K562 (cell line): ENCODE data around the gene FFAR1. TPM values are rescaled to one million over a fixed set of nuclear protein-coding genes. Genes with fewer than 3 reads are reported as not detected.

Experiments used
- ATF3 ChIP-seq, 2 experiments: fragments of 450-650 bp in 1 of 2; sonication (generic) in 1 of 2; formaldehyde crosslinking in 1 of 2; IDR thresholded peaks in 1 of 2; conservative IDR thresholded peaks in 1 of 2; 2 replicates each; pipeline versions ENCODE4 v1.6.1 to v1.8.1; 2016 to 2023; ENCODE audit warnings: mild to moderate bottlenecking in 2 of 2, moderate library complexity in 2 of 2, inconsistent platforms in 1 of 2, missing genetic modification reagents in 1 of 2
- BDP1 ChIP-seq: IDR thresholded peaks from 3 replicates; pipeline ENCODE4 v1.6.1; 2011; ENCODE audit not compliant: insufficient read length, insufficient read depth
- ESRRA ChIP-seq: fragments of 450-650 bp; IDR thresholded peaks from 2 replicates; pipeline ENCODE4 v1.6.1; 2014; ENCODE audit warnings: low read depth, mild to moderate bottlenecking, moderate library complexity, borderline replicate concordance
- FOXM1 ChIP-seq, 2 experiments: fragments of 450-650 bp in 1 of 2; sonication (generic) in 1 of 2; formaldehyde crosslinking in 1 of 2; IDR thresholded peaks; 2 replicates each; pipeline versions ENCODE4 v1.6.1 to v1.9.0; 2017 to 2022; ENCODE audit warnings: low read depth in 2 of 2, mild to moderate bottlenecking in 2 of 2, missing genetic modification reagents in 1 of 2, moderate library complexity in 1 of 2
- GABPB1 ChIP-seq: sonication (generic); formaldehyde crosslinking; IDR thresholded peaks from 2 replicates; pipeline ENCODE4 v1.8.0; 2022; ENCODE audit warnings: mild to moderate bottlenecking, missing genetic modification reagents
- HIVEP1 ChIP-seq: fragments of 250-450 bp; sonication (Bioruptor Pico); IDR thresholded peaks from 2 replicates; pipeline ENCODE4 v1.4.0; 2020; ENCODE audit warnings: mild to moderate bottlenecking
- MLX ChIP-seq, 2 experiments: fragments of 450-650 bp in 1 of 2; sonication (generic) in 1 of 2; formaldehyde crosslinking; conservative IDR thresholded peaks; 2 replicates each; pipeline versions ENCODE4 v1.4.0 to v1.8.1; 2020 to 2022; ENCODE audit warnings: mild to moderate bottlenecking in 1 of 2, missing genetic modification reagents in 1 of 2
- PCBP1 ChIP-seq: fragments of 200-400 bp; formaldehyde crosslinking; IDR thresholded peaks from 2 replicates; pipeline ENCODE4 v1.6.1; 2018; ENCODE audit warnings: mild to moderate bottlenecking, low read depth, low read length; ENCODE audit not compliant: poor library complexity, severe bottlenecking
- RBM22 ChIP-seq: fragments of 200-400 bp; formaldehyde crosslinking; IDR thresholded peaks from 2 replicates; pipeline ENCODE4 v1.6.1; 2018; ENCODE audit warnings: low read length, low read depth; ENCODE audit not compliant: poor library complexity, severe bottlenecking
- ZNF23 ChIP-seq: fragments of 250-450 bp; sonication (Bioruptor Pico); IDR thresholded peaks from 2 replicates; pipeline ENCODE4 v1.4.0; 2020; ENCODE audit warnings: mild to moderate bottlenecking
- ZNF507 ChIP-seq: conservative IDR thresholded peaks from 2 replicates; pipeline ENCODE4 v1.6.1; 2017; ENCODE audit warnings: missing genetic modification characterization, missing compliant biosample characterization
- ZNF512 ChIP-seq: IDR thresholded peaks from 2 replicates; pipeline ENCODE4 v1.6.1; 2016; ENCODE audit warnings: missing genetic modification characterization, missing compliant biosample characterization
- ZNF518B ChIP-seq: fragments of 250-450 bp; sonication (Bioruptor Pico); IDR thresholded peaks from 2 replicates; pipeline ENCODE4 v1.5.0; 2021; ENCODE audit warnings: mild to moderate bottlenecking, moderate library complexity
- ZNF668 ChIP-seq: fragments of 250-450 bp; sonication (Bioruptor Pico); IDR thresholded peaks from 2 replicates; pipeline ENCODE4 v1.8.0; 2022; ENCODE audit warnings: mild to moderate bottlenecking, inconsistent platforms
- ZNF695 ChIP-seq: fragments of 450-650 bp; formaldehyde crosslinking; IDR thresholded peaks from 2 replicates; pipeline ENCODE4 v1.4.0; 2020; ENCODE audit warnings: mild to moderate bottlenecking, moderate library complexity
- polyA plus RNA-seq, 8 experiments: library from polyadenylated mRNA; depleted of rRNA in 4 of 8; stranded (reverse) in 5 of 8; unstranded in 3 of 8; fragments of >200 nt; fragmentation: Nextera tagmentation in 2 of 8; fragmentation: Illumina TruSeq in 1 of 8; extraction: Ambion mirVana in 2 of 8; extraction: Trizol in 1 of 8; gene quantifications; 2 replicates each; pipeline versions ENCODE4 v1.2.1 to v1.2.3, GENCODE V29; 2011 to 2014; ENCODE audit warnings: inconsistent platforms in 1 of 8, missing spikeins in 1 of 8
- total RNA-seq, 7 experiments: library from RNA; depleted of rRNA in 6 of 7; stranded (reverse); fragments of >200 nt in 6 of 7; fragmentation: Illumina TruSeq in 2 of 7; extraction: Trizol in 2 of 7; gene quantifications; 2 replicates each; pipeline versions ENCODE4 v1.2.1 to v1.2.3, GENCODE V29; 2011 to 2021; ENCODE audit warnings: low replicate concordance in 1 of 7
- TF ChIP-seq, protein P1 (sequence below): IDR thresholded peaks from 2 replicates; pipeline ENCODE4 v1.6.1; 2011; ENCODE audit warnings: borderline replicate concordance, low read depth, mild to moderate bottlenecking, moderate library complexity, low read length; ENCODE audit not compliant: insufficient read depth, poor library complexity, severe bottlenecking

The FFAR1 gene
- total and polyA plus RNA-seq, 9 of the 15 experiments (the other 6 are each of a cell fraction or from before 2014, with no cell fraction given) = not detected

- TF ChIP-seq ZNF512 (tag) (no peak), ZNF23 (CRISPR knock-in tag) (no peak), PCBP1 (no peak), ZNF695 (CRISPR knock-in tag) (no peak), HIVEP1 (no peak), ZNF507 (no peak), MLX (CRISPR knock-in tag; conservative IDR thresholded peaks at IDR 0.05) (no peak), ZNF668 (CRISPR knock-in tag) (no peak), ESRRA (no peak; the same call in 1 of the 2 replicates), FOXM1 (IDR thresholded peaks at IDR 0.05; ENCODE audit: low read depth) (0 out of 2 replicates have a peak, but pooled peaks have one; percentile 7), FOXM1 (CRISPR knock-in tag; IDR thresholded peaks at IDR 0.05; ENCODE audit: low read depth) (no peak), GABPB1 (CRISPR knock-in tag) (no peak), BDP1 (no peak), ATF3 (IDR thresholded peaks at IDR 0.05) (0 out of 2 replicates have a peak, but pooled peaks have one; percentile 40), ATF3 (CRISPR knock-in tag; conservative IDR thresholded peaks at IDR 0.05) (no peak), RBM22 (no peak), ZNF518B (CRISPR knock-in tag) (no peak)
- TF ChIP-seq, protein P1, sequence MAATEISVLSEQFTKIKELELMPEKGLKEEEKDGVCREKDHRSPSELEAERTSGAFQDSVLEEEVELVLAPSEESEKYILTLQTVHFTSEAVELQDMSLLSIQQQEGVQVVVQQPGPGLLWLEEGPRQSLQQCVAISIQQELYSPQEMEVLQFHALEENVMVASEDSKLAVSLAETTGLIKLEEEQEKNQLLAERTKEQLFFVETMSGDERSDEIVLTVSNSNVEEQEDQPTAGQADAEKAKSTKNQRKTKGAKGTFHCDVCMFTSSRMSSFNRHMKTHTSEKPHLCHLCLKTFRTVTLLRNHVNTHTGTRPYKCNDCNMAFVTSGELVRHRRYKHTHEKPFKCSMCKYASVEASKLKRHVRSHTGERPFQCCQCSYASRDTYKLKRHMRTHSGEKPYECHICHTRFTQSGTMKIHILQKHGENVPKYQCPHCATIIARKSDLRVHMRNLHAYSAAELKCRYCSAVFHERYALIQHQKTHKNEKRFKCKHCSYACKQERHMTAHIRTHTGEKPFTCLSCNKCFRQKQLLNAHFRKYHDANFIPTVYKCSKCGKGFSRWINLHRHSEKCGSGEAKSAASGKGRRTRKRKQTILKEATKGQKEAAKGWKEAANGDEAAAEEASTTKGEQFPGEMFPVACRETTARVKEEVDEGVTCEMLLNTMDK = peak; percentile 40
These were observed 41.0 kb upstream of the FFAR1 start (continued) for GRCh38 chr19:35306473-35307246.
